Astrocyte (in vitro differentiated cells and primary cell): ENCODE results near the gene ENPP6. TPM values are rescaled to one million over a fixed set of nuclear protein-coding genes. Genes with fewer than 3 reads are reported as not detected.

Experiments used
- DNase-seq: peaks from one replicate; pipeline ENCODE4 v3.0.0-alpha.2; 2010; ENCODE audit warnings: low read depth
- FAIRE-seq: peaks from 2 replicates; lab custom pipeline; 2011; peaks lifted over from hg19 to GRCh38; lab: Jason Lieb, UNC
- H2AFZ ChIP-seq: 2 replicates; pipeline ENCODE4 v1.6.0; 2012; ENCODE audit warnings: low read depth, low read length, inconsistent platforms
- H3K27ac ChIP-seq: 2 replicates; pipeline ENCODE4 v1.5.1; 2011; ENCODE audit warnings: low read depth, low read length, inconsistent platforms
- H3K27me3 ChIP-seq: 2 replicates; pipeline ENCODE4 v1.6.0; 2011; ENCODE audit warnings: low read length, inconsistent platforms; ENCODE audit not compliant: insufficient read depth
- H3K36me3 ChIP-seq: 2 replicates; pipeline ENCODE4 v1.5.1; 2011; ENCODE audit warnings: low read length, inconsistent platforms; ENCODE audit not compliant: insufficient read depth
- H3K4me1 ChIP-seq: 2 replicates; pipeline ENCODE4 v1.5.1; 2011; ENCODE audit warnings: low read length, inconsistent platforms; ENCODE audit not compliant: insufficient read depth
- H3K4me2 ChIP-seq: 2 replicates; pipeline ENCODE4 v1.6.0; 2012; ENCODE audit warnings: low read length, inconsistent platforms
- H3K4me3 ChIP-seq: 2 replicates; pipeline ENCODE4 v1.5.1; 2011; ENCODE audit warnings: low read depth, mild to moderate bottlenecking, low read length, inconsistent platforms; ENCODE audit not compliant: insufficient read depth
- H3K79me2 ChIP-seq: 2 replicates; pipeline ENCODE4 v1.6.0; 2012; ENCODE audit warnings: mild to moderate bottlenecking, low read length, inconsistent platforms; ENCODE audit not compliant: insufficient read depth
- H3K9ac ChIP-seq: 2 replicates; pipeline ENCODE4 v1.6.0; 2012; ENCODE audit warnings: mild to moderate bottlenecking, low read length, inconsistent platforms
- H3K9me3 ChIP-seq: 2 replicates; pipeline ENCODE4 v1.5.1; 2012; ENCODE audit warnings: low read depth, mild to moderate bottlenecking, low read length, inconsistent platforms; ENCODE audit not compliant: insufficient read depth
- H4K20me1 ChIP-seq: 2 replicates; pipeline ENCODE4 v1.6.0; 2012; ENCODE audit warnings: low read length, inconsistent platforms; ENCODE audit not compliant: insufficient read depth
- H3K27ac Mint-ChIP-seq: one replicate; pipeline ENCODE4 v1.8.0; 2021; ENCODE audit warnings: mild to moderate bottlenecking, mixed read lengths; ENCODE audit not compliant: unreplicated experiment
- H3K27me3 Mint-ChIP-seq: one replicate; pipeline ENCODE4 v1.8.0; 2021; ENCODE audit warnings: low read depth, mixed read lengths; ENCODE audit not compliant: unreplicated experiment
- H3K36me3 Mint-ChIP-seq: one replicate; pipeline ENCODE4 v1.8.0; 2021; ENCODE audit warnings: low read depth, mixed read lengths; ENCODE audit not compliant: unreplicated experiment
- H3K4me1 Mint-ChIP-seq: one replicate; pipeline ENCODE4 v1.8.0; 2021; ENCODE audit warnings: low read depth, mixed read lengths; ENCODE audit not compliant: unreplicated experiment
- H3K4me3 Mint-ChIP-seq: one replicate; pipeline ENCODE4 v1.8.0; 2021; ENCODE audit warnings: mild to moderate bottlenecking, moderate library complexity, mixed read lengths; ENCODE audit not compliant: unreplicated experiment
- H3K9me3 Mint-ChIP-seq: one replicate; pipeline ENCODE4 v1.8.0; 2021; ENCODE audit warnings: mild to moderate bottlenecking, mixed read lengths; ENCODE audit not compliant: unreplicated experiment
- CTCF ChIP-seq: IDR thresholded peaks from 2 replicates; pipeline ENCODE4 v1.5.1; 2011; ENCODE audit warnings: low read depth, mild to moderate bottlenecking, inconsistent platforms, low read length, moderate library complexity; ENCODE audit not compliant: insufficient read depth
- EZH2 ChIP-seq: IDR thresholded peaks from 2 replicates; pipeline ENCODE4 v1.6.1; 2012; ENCODE audit warnings: mild to moderate bottlenecking, low read length, inconsistent platforms; ENCODE audit not compliant: insufficient read depth
- total RNA-seq: library from RNA; stranded (reverse); gene quantifications from 2 replicates; pipeline ENCODE4 v1.2.1, GENCODE V29; 2021

ENPP6 gene
- total RNA-seq, 1 donor from 2014 or later: 0.50 TPM

- Mint-ChIP-seq H3K4me1 (no peaks in the 10 kb centered on the region), H3K9me3 (peaks cover 17% of the 10 kb centered on the region), H3K36me3 (no peaks in the 10 kb centered on the region), H3K27me3 (peaks cover 10% of the 10 kb centered on the region), H3K27ac (no peak overlapping the region), H3K4me3 (no peak overlapping the region)
- FAIRE-seq (no peak), DNase-seq (no peak)
- Histone ChIP-seq H3K27me3 (no peaks in the 10 kb centered on the region), H3K4me2 (no peak overlapping the region), H3K9ac (no peak overlapping the region), H3K79me2 (no peaks in the 10 kb centered on the region), H2AFZ (no peak overlapping the region), H3K4me1 (no peaks in the 10 kb centered on the region), H3K36me3 (no peaks in the 10 kb centered on the region), H3K9me3 (no peaks in the 10 kb centered on the region), H3K4me3 (no peak overlapping the region), H4K20me1 (no peaks in the 10 kb centered on the region), H3K27ac (no peak overlapping the region)
- no peak for TF ChIP-seq EZH2
- TF ChIP-seq CTCF: no peak
These were observed 142.8 kb downstream of the ENPP6 start for GRCh38 chr4:184074677-184075388.

GRCh38 chr4:184067931-184068554 lies 149.6 kb downstream of the ENPP6 start:
- H3K9me3 ChIP-seq: no peaks in the 10 kb centered on the region
- no peak for TF ChIP-seq EZH2
- TF ChIP-seq CTCF: no peak
- Mint-ChIP-seq H3K9me3 (peaks cover 5% of the 10 kb centered on the region), H3K4me1 (no peaks in the 10 kb centered on the region), H3K27ac (no peak overlapping the region), H3K36me3 (no peaks in the 10 kb centered on the region), H3K4me3 (no peak overlapping the region), H3K27me3 (peaks cover 18% of the 10 kb centered on the region)
- no peaks in the 10 kb centered on the region for H4K20me1 ChIP-seq
- no peak for DNase-seq
- H2AFZ ChIP-seq: no peak overlapping the region
- H3K36me3 ChIP-seq: no peaks in the 10 kb centered on the region
- no peak overlapping the region for H3K27ac ChIP-seq
- no peaks in the 10 kb centered on the region for H3K79me2 ChIP-seq
- no peaks in the 10 kb centered on the region for H3K4me1 ChIP-seq
- no peak overlapping the region for H3K4me2 ChIP-seq
- H3K9ac ChIP-seq: no peak overlapping the region
- no peak overlapping the region for H3K4me3 ChIP-seq
- no peaks in the 10 kb centered on the region for H3K27me3 ChIP-seq
- FAIRE-seq: no peak
